Suprapubic skin (tissue), 4 donors: ENCODE measurements around the gene ARHGAP31. TPM values are rescaled to one million over a fixed set of nuclear protein-coding genes. Genes with fewer than 3 reads are reported as not detected.
"Not testable (repeated sequence)": the region's sequence is repeated elsewhere in the genome, so short reads cannot be mapped to it uniquely, and the experiment has no call there.

Experiments
- DNase-seq, 2 donors: peaks; one replicate each; pipeline ENCODE4 v3.0.0-alpha.2; 2019; ENCODE audit warnings: low spot score in 2 of 2
- H3K27ac ChIP-seq: fragments of 200-600 bp; sonication (generic); one replicate; pipeline ENCODE4 v1.5.1; 2019
- H3K27me3 ChIP-seq: fragments of 200-600 bp; sonication (generic); one replicate; pipeline ENCODE4 v1.5.1; 2019
- H3K36me3 ChIP-seq: fragments of 200-600 bp; sonication (generic); one replicate; pipeline ENCODE4 v1.5.1; 2019
- H3K4me1 ChIP-seq: fragments of 200-600 bp; sonication (generic); one replicate; pipeline ENCODE4 v1.5.1; 2019
- H3K4me3 ChIP-seq: fragments of 200-600 bp; sonication (generic); one replicate; pipeline ENCODE4 v1.5.1; 2019; ENCODE audit warnings: mild to moderate bottlenecking
- H3K9me3 ChIP-seq: fragments of 200-600 bp; sonication (generic); one replicate; pipeline ENCODE4 v1.5.1; 2019
- CTCF ChIP-seq, 2 donors: fragments of 200-600 bp in 1 of 2; fragments of 450-650 bp in 1 of 2; sonication (generic) in 1 of 2; IDR thresholded peaks; one replicate each; pipeline ENCODE4 v1.5.1; 2016 to 2019; ENCODE audit warnings: antibody characterized with exemption in 2 of 2, mild to moderate bottlenecking in 1 of 2, moderate library complexity in 1 of 2
- EP300 ChIP-seq: sonication (generic); formaldehyde crosslinking; IDR thresholded peaks from one replicate; pipeline ENCODE4 v1.6.1; 2017; ENCODE audit warnings: antibody characterized with exemption
- POLR2A ChIP-seq, 2 donors: fragments of 450-650 bp; IDR thresholded peaks; one replicate each; pipeline ENCODE4 v1.6.1; 2017; ENCODE audit warnings: antibody characterized with exemption in 2 of 2, mild to moderate bottlenecking in 2 of 2, moderate library complexity in 2 of 2
- POLR2AphosphoS5 ChIP-seq, 3 donors: sonication (generic); formaldehyde crosslinking; IDR thresholded peaks; one replicate each; pipeline ENCODE4 v1.6.1; 2017; ENCODE audit warnings: antibody characterized with exemption in 3 of 3
- WGBS: methylation state at CpG from one replicate; pipeline ENCODE4 v1.1.5; 2018; 5-methylcytosine and 5-hydroxymethylcytosine counted together
- total RNA-seq, 4 donors: library from RNA; depleted of rRNA; stranded (reverse); fragments of >200 nt; gene quantifications; one replicate each; pipeline ENCODE4 v1.1.0, GENCODE V29; 2016

ARHGAP31 gene
- total RNA-seq, 4 donors from 2014 or later: 15.8 to 26.6 (median 21.7) TPM

GRCh38 chr3:119362940-119363725 lies 69.0 kb downstream of the ARHGAP31 start:
- TF ChIP-seq CTCF (IDR thresholded peaks at IDR 0.05) (no peak), EP300 (no peak), POLR2A (IDR thresholded peaks at IDR 0.05) (no peak), POLR2AphosphoS5 (IDR thresholded peaks at IDR 0.05) (no peak)
- H3K27ac ChIP-seq: no peak overlapping the region

GRCh38 chr3:119364401-119364800 lies 70.2 kb downstream of the ARHGAP31 start:
- WGBS: 92% methylated on average over 1 of the region's 1 CpG
- no peak overlapping the region for H3K27ac ChIP-seq
- DNase-seq: no peak
- H3K4me1 ChIP-seq: peaks cover 2% of the 10 kb centered on the region
- H3K36me3 ChIP-seq: peaks cover 19% of the 10 kb centered on the region
- no peaks in the 10 kb centered on the region for H3K9me3 ChIP-seq
- H3K27me3 ChIP-seq: no peaks in the 10 kb centered on the region
- H3K4me3 ChIP-seq: no peak overlapping the region
- TF ChIP-seq POLR2A (IDR thresholded peaks at IDR 0.05) (no peak), POLR2AphosphoS5 (IDR thresholded peaks at IDR 0.05) (no peak)

More at GRCh38 chr3:119362940-119363725, 69.0 kb downstream of the ARHGAP31 start:
- Histone ChIP-seq H3K27me3 (no peaks in the 10 kb centered on the region), H3K4me3 (no peak overlapping the region), H3K4me1 (peaks cover 2% of the 10 kb centered on the region), H3K36me3 (peaks cover 13% of the 10 kb centered on the region), H3K9me3 (no peaks in the 10 kb centered on the region)
- 90% methylated on average over 7 of the region's 7 CpGs for WGBS
- DNase-seq: no peak

- no peaks in the 10 kb centered on the region for H3K9me3 ChIP-seq
- no peak for DNase-seq
- H3K36me3 ChIP-seq: peaks cover 19% of the 10 kb centered on the region
- no peak for TF ChIP-seq POLR2A (IDR thresholded peaks at IDR 0.05)
- no peak for TF ChIP-seq POLR2AphosphoS5 (IDR thresholded peaks at IDR 0.05)
- TF ChIP-seq CTCF (IDR thresholded peaks at IDR 0.05): no peak
- no peak for TF ChIP-seq EP300
- WGBS: 50% methylated on average over 3 of the region's 3 CpGs
- H3K27me3 ChIP-seq: no peaks in the 10 kb centered on the region
- H3K4me3 ChIP-seq: no peak overlapping the region
- no peak overlapping the region for H3K27ac ChIP-seq
- no peaks in the 10 kb centered on the region for H3K4me1 ChIP-seq
Measured at GRCh38 chr3:119365418-119365817, 71.2 kb downstream of the ARHGAP31 start.

- no peak for DNase-seq
- H3K4me1 ChIP-seq: no peaks in the 10 kb centered on the region
- TF ChIP-seq POLR2A (IDR thresholded peaks at IDR 0.05) (no peak), POLR2AphosphoS5 (IDR thresholded peaks at IDR 0.05) (no peak), EP300 (no peak), CTCF (IDR thresholded peaks at IDR 0.05) (no peak)
Measured at GRCh38 chr3:119367000-119367399, 72.8 kb downstream of the ARHGAP31 start.

GRCh38 chr3:119368298-119368697 lies 74.1 kb downstream of the ARHGAP31 start:
- H3K4me3 ChIP-seq: no peak overlapping the region
- no peaks in the 10 kb centered on the region for H3K9me3 ChIP-seq
- H3K27ac ChIP-seq: no peak overlapping the region
- H3K36me3 ChIP-seq: peaks cover 24% of the 10 kb centered on the region
- WGBS: 71% methylated on average over 4 of the region's 4 CpGs
- TF ChIP-seq POLR2AphosphoS5 (IDR thresholded peaks at IDR 0.05) (no peak), CTCF (IDR thresholded peaks at IDR 0.05) (no peak), EP300 (no peak), POLR2A (IDR thresholded peaks at IDR 0.05) (no peak)
- H3K27me3 ChIP-seq: no peaks in the 10 kb centered on the region
- no peaks in the 10 kb centered on the region for H3K4me1 ChIP-seq
- DNase-seq: no peak

More at GRCh38 chr3:119367000-119367399, 72.8 kb downstream of the ARHGAP31 start:
- H3K27me3 ChIP-seq: no peaks in the 10 kb centered on the region
- no peak overlapping the region for H3K27ac ChIP-seq
- 91% methylated on average over 2 of the region's 2 CpGs for WGBS
- peaks cover 24% of the 10 kb centered on the region for H3K36me3 ChIP-seq
- no peak overlapping the region for H3K4me3 ChIP-seq
- H3K9me3 ChIP-seq: no peaks in the 10 kb centered on the region

GRCh38 chr3:119371786-119372185 lies 77.6 kb downstream of the ARHGAP31 start:
- peaks cover 28% of the 10 kb centered on the region for H3K36me3 ChIP-seq
- not testable (repeated sequence) for H3K27me3 ChIP-seq, H3K27ac ChIP-seq, H3K4me1 ChIP-seq, H3K9me3 ChIP-seq, DNase-seq, H3K4me3 ChIP-seq
- 98% methylated on average over 6 of the region's 6 CpGs for WGBS
